HL-60 (cell line): ENCODE results near the gene CCT4.

Experiments used
- CTCF ChIP-seq: IDR thresholded peaks from one replicate; pipeline ENCODE4 v1.5.1; 2011; ENCODE audit warnings: low read length, control low read depth, inconsistent platforms; ENCODE audit not compliant: insufficient read depth
- REST ChIP-seq: IDR thresholded peaks from 2 replicates; pipeline ENCODE4 v1.6.1; 2012; ENCODE audit warnings: low read depth; ENCODE audit not compliant: insufficient replicate concordance

- TF ChIP-seq REST (no peak), CTCF (no peak)
These were observed 33.7 kb downstream of the CCT4 start for GRCh38 chr2:61854564-61855317.
